ENCODE data around the gene LRRN2.

The LRRN2 gene

GRCh38 chr1:204673909-204674649, 11.5 kb downstream of the LRRN2 start:
- DNase-seq (ENCODE audit: low spot score), result no peak
- TF ChIP-seq CTCF (IDR thresholded peaks at IDR 0.05; ENCODE audit: borderline replicate concordance, control extremely low read depth, extremely low read depth, insufficient read depth, missing control alignments), result no peak
- in situ Hi-C loops (cut with MboI; ENCODE audit: low sequenced_read_pairs, unreplicated experiment), result loop anchor here (10.0 kb wide), 1 partner anchor 79 kb away; no protein-coding TSS in a partner anchor

- TF ChIP-seq CTCF (IDR thresholded peaks at IDR 0.05; ENCODE audit: borderline replicate concordance, control extremely low read depth, extremely low read depth, insufficient read depth, missing control alignments), result no peak
- in situ Hi-C loops (cut with MboI; ENCODE audit: low sequenced_read_pairs, unreplicated experiment), result loop anchor here (10.0 kb wide), 1 partner anchor 78 kb away; no protein-coding TSS in a partner anchor
- DNase-seq (ENCODE audit: low spot score), result no peak
These were observed 12.3 kb downstream of the LRRN2 start for GRCh38 chr1:204673209-204673608.

GRCh38 chr1:204672482-204673121, 12.9 kb downstream of the LRRN2 start:
- TF ChIP-seq CTCF (IDR thresholded peaks at IDR 0.05; ENCODE audit: borderline replicate concordance, control extremely low read depth, extremely low read depth, insufficient read depth, missing control alignments), result no peak
- in situ Hi-C loops (cut with MboI; ENCODE audit: low sequenced_read_pairs, unreplicated experiment), result loop anchor here (10.0 kb wide), 1 partner anchor 78 kb away; no protein-coding TSS in a partner anchor
- no peak for DNase-seq (ENCODE audit: low spot score)

- DNase-seq (ENCODE audit: low spot score), result no peak
- no peak for TF ChIP-seq CTCF (IDR thresholded peaks at IDR 0.05; ENCODE audit: borderline replicate concordance, control extremely low read depth, extremely low read depth, insufficient read depth, missing control alignments)
- in situ Hi-C loops (cut with MboI; ENCODE audit: low sequenced_read_pairs, unreplicated experiment), result loop anchor here (10.0 kb wide), 1 partner anchor 77 kb away; no protein-coding TSS in a partner anchor
These were observed 13.5 kb downstream of the LRRN2 start for GRCh38 chr1:204672069-204672468.

GRCh38 chr1:204670152-204670927, 15.2 kb downstream of the LRRN2 start:
- no peak for DNase-seq (ENCODE audit: low spot score)
- no peak for TF ChIP-seq CTCF (IDR thresholded peaks at IDR 0.05; ENCODE audit: borderline replicate concordance, control extremely low read depth, extremely low read depth, insufficient read depth, missing control alignments)
- in situ Hi-C loops (cut with MboI; ENCODE audit: low sequenced_read_pairs, unreplicated experiment), result loop anchor here (10.0 kb wide), 1 partner anchor 76 kb away; no protein-coding TSS in a partner anchor

GRCh38 chr1:204669579-204669978, 16.0 kb downstream of the LRRN2 start:
- no peak for TF ChIP-seq CTCF (IDR thresholded peaks at IDR 0.05; ENCODE audit: borderline replicate concordance, control extremely low read depth, extremely low read depth, insufficient read depth, missing control alignments)
- DNase-seq (ENCODE audit: low spot score), result no peak
- in situ Hi-C loops (cut with MboI; ENCODE audit: low sequenced_read_pairs, unreplicated experiment), result no loop called here
